K562 (cell line): Measurements from ENCODE around the gene ARFGEF2.

Experiments
- ETV6 ChIP-seq, 3 experiments: fragments of 150-350 bp in 1 of 3; sonication (generic) in 1 of 3; formaldehyde crosslinking in 1 of 3; IDR thresholded peaks; 2 replicates each; pipeline versions ENCODE4 v1.6.1 to v1.8.0; 2014 to 2022; ENCODE audit warnings: borderline replicate concordance in 2 of 3, low read depth in 2 of 3, antibody characterized with exemption in 1 of 3, low read length in 1 of 3, mild to moderate bottlenecking in 1 of 3, missing genetic modification reagents in 1 of 3
- MYBL2 ChIP-seq, 2 experiments: fragments of 450-650 bp in 1 of 2; sonication (generic) in 1 of 2; formaldehyde crosslinking in 1 of 2; IDR thresholded peaks; 2 replicates each; pipeline versions ENCODE4 v1.6.1 to v1.8.1; 2017 to 2022; ENCODE audit warnings: borderline replicate concordance in 1 of 2, inconsistent platforms in 1 of 2, low read depth in 1 of 2, mild to moderate bottlenecking in 1 of 2, missing genetic modification reagents in 1 of 2, moderate library complexity in 1 of 2
- NR3C1 ChIP-seq: sonication (generic); formaldehyde crosslinking; IDR thresholded peaks from 2 replicates; pipeline ENCODE4 v1.8.1; 2022; ENCODE audit warnings: missing genetic modification reagents
- SIRT6 ChIP-seq: IDR thresholded peaks from one replicate; pipeline ENCODE4 v1.6.1; 2012; ENCODE audit warnings: low read depth, mild to moderate bottlenecking, control low read depth, inconsistent platforms, low read length, moderate library complexity
- SIX5 ChIP-seq, 2 experiments: IDR thresholded peaks; 2 replicates each; pipeline ENCODE4 v1.6.1; 2011; ENCODE audit warnings: low read length in 2 of 2, borderline replicate concordance in 1 of 2, low read depth in 1 of 2, mild to moderate bottlenecking in 1 of 2, moderate library complexity in 1 of 2; ENCODE audit not compliant: insufficient read depth in 1 of 2
- TCF3 ChIP-seq: sonication (generic); formaldehyde crosslinking; IDR thresholded peaks from 2 replicates; pipeline ENCODE4 v1.4.0; 2020; ENCODE audit warnings: mild to moderate bottlenecking, missing genetic modification reagents
- ZFP1 ChIP-seq: fragments of 450-650 bp; formaldehyde crosslinking; IDR thresholded peaks from 2 replicates; pipeline ENCODE4 v1.4.0; 2020; ENCODE audit warnings: mild to moderate bottlenecking, mixed read lengths
- ZNF197 ChIP-seq: fragments of 200-800 bp; sonication (Bioruptor generic); IDR thresholded peaks from 2 replicates; pipeline ENCODE4 v1.6.1; 2016; ENCODE audit warnings: low read depth, missing genetic modification characterization, missing compliant biosample characterization
- ZNF584 ChIP-seq: fragments of 200-800 bp; sonication (Bioruptor generic); IDR thresholded peaks from 2 replicates; pipeline ENCODE4 v1.6.1; 2016; ENCODE audit warnings: low read depth, mild to moderate bottlenecking, missing genetic modification characterization, missing compliant biosample characterization
- TF ChIP-seq, protein P1 (sequence below): sonication (generic); formaldehyde crosslinking; IDR thresholded peaks from 2 replicates; pipeline ENCODE4 v1.8.1; 2023; ENCODE audit warnings: mild to moderate bottlenecking, missing genetic modification reagents, moderate library complexity
- TF ChIP-seq, protein P2 (sequence below): fragments of 450-650 bp; IDR thresholded peaks from 2 replicates; pipeline ENCODE4 v1.6.1; 2016; ENCODE audit warnings: borderline replicate concordance
- TF ChIP-seq, protein P3 (sequence below): fragments of 450-650 bp; formaldehyde crosslinking; IDR thresholded peaks from 2 replicates; pipeline ENCODE4 v1.4.0; 2020; ENCODE audit warnings: mild to moderate bottlenecking, moderate library complexity

DNA sequence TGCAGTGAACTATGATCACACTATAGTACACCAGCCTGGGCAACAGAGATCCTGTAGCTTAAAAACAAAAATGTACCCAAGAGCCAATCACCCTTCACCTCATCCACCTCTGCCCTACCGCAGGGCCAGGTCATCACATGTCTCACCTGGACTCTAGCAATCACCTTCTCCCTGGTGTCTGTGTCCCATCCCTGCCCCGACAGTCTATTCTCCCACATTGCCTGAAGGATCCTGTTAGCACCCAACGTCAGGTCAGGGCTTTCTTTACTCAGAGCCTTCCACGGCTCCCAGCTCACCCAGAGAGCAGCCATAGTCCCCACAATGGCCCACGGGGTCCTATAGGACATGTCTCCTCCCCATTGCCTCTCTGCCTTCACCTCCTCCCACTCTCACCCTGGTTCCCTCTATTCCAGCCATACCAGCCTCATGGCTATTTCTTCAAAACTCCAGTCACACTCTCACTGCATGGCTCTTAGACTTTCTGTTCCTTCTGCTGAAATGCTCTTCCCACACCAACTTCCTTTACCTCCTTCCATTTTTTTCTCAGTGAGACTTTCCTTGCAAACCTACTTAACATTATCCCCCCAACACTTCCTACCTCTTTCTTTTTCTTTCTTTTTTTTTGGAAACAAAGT, 22.5 kb upstream of the ARFGEF2 start:
- no peak for TF ChIP-seq ZNF584 (CRISPR knock-in tag)
- no peak for TF ChIP-seq ZNF197
- no peak for TF ChIP-seq ZFP1 (CRISPR knock-in tag)
- TF ChIP-seq, protein P1, sequence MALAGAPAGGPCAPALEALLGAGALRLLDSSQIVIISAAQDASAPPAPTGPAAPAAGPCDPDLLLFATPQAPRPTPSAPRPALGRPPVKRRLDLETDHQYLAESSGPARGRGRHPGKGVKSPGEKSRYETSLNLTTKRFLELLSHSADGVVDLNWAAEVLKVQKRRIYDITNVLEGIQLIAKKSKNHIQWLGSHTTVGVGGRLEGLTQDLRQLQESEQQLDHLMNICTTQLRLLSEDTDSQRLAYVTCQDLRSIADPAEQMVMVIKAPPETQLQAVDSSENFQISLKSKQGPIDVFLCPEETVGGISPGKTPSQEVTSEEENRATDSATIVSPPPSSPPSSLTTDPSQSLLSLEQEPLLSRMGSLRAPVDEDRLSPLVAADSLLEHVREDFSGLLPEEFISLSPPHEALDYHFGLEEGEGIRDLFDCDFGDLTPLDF: no peak
- no peak for TF ChIP-seq TCF3 (CRISPR knock-in tag)
- no peak for TF ChIP-seq NR3C1
- no peak for TF ChIP-seq SIRT6
- no peak for TF ChIP-seq MYBL2 (IDR thresholded peaks at IDR 0.05; ENCODE audit: low read depth)
- TF ChIP-seq MYBL2 (CRISPR knock-in tag; IDR thresholded peaks at IDR 0.05; ENCODE audit: borderline replicate concordance): no peak
- TF ChIP-seq, protein P2, sequence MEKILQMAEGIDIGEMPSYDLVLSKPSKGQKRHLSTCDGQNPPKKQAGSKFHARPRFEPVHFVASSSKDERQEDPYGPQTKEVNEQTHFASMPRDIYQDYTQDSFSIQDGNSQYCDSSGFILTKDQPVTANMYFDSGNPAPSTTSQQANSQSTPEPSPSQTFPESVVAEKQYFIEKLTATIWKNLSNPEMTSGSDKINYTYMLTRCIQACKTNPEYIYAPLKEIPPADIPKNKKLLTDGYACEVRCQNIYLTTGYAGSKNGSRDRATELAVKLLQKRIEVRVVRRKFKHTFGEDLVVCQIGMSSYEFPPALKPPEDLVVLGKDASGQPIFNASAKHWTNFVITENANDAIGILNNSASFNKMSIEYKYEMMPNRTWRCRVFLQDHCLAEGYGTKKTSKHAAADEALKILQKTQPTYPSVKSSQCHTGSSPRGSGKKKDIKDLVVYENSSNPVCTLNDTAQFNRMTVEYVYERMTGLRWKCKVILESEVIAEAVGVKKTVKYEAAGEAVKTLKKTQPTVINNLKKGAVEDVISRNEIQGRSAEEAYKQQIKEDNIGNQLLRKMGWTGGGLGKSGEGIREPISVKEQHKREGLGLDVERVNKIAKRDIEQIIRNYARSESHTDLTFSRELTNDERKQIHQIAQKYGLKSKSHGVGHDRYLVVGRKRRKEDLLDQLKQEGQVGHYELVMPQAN: no peak
- TF ChIP-seq ETV6 (IDR thresholded peaks at IDR 0.05; ENCODE audit: borderline replicate concordance in 1 of 2, low read depth in 2 of 2, low read length in 1 of 2): no peak
- TF ChIP-seq ETV6 (CRISPR knock-in tag; IDR thresholded peaks at IDR 0.05; ENCODE audit: borderline replicate concordance): no peak
- TF ChIP-seq, protein P3, sequence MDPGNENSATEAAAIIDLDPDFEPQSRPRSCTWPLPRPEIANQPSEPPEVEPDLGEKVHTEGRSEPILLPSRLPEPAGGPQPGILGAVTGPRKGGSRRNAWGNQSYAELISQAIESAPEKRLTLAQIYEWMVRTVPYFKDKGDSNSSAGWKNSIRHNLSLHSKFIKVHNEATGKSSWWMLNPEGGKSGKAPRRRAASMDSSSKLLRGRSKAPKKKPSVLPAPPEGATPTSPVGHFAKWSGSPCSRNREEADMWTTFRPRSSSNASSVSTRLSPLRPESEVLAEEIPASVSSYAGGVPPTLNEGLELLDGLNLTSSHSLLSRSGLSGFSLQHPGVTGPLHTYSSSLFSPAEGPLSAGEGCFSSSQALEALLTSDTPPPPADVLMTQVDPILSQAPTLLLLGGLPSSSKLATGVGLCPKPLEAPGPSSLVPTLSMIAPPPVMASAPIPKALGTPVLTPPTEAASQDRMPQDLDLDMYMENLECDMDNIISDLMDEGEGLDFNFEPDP: no peak
- TF ChIP-seq SIX5 (IDR thresholded peaks at IDR 0.05; ENCODE audit: borderline replicate concordance in 1 of 2, insufficient read depth in 1 of 2, low read depth in 1 of 2, low read length in 2 of 2): no peak
